C4-2B (cell line): ENCODE results near the gene OSBPL8.

Experiments used
- ZFX ChIP-seq: fragments of 450-650 bp; IDR thresholded peaks from 2 replicates; pipeline ENCODE4 v1.6.1; 2017
- TF ChIP-seq, protein P1 (sequence below): fragments of 450-650 bp; conservative IDR thresholded peaks from 2 replicates; pipeline ENCODE4 v1.5.1; 2017; ENCODE audit warnings: mild to moderate bottlenecking

DNA sequence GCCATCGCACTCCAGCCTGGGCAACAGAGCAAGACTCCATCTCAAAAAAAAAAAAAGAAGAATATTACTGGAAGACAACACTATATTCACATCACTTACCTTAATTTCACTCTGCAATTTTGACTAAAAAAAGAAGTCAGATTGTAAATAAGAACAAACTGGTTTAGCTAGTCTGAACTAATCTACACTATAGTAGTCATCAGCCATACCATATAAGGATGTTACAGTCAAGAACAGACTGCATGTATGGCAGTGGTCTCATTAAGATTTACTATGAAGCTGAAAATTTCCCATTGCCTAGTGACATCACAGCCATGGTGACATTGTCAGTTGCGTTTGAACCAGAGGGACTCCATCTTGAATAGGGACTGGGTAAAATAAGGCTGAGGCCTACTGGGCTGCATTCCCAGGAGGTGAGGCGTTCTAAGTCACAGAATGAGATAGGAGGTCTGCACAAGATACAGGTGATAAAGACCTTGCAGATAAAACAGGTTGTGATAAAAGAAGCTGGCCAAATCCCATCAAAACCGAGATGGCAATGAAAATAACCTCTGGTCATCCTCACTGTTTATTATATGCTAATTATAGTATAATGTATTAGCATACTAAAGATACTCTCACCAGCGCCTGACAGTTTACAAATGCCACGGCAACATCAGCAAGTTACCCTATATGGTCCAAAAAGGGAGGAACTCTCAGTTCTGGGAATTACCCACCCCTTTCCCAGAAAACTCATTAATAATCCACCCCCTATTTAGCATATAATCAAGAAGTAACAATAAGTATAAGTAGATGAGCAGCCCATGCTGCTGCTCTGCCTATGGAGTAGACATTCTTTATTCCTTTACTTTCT, 51.2 kb downstream of the OSBPL8 start:
- TF ChIP-seq, protein P1, sequence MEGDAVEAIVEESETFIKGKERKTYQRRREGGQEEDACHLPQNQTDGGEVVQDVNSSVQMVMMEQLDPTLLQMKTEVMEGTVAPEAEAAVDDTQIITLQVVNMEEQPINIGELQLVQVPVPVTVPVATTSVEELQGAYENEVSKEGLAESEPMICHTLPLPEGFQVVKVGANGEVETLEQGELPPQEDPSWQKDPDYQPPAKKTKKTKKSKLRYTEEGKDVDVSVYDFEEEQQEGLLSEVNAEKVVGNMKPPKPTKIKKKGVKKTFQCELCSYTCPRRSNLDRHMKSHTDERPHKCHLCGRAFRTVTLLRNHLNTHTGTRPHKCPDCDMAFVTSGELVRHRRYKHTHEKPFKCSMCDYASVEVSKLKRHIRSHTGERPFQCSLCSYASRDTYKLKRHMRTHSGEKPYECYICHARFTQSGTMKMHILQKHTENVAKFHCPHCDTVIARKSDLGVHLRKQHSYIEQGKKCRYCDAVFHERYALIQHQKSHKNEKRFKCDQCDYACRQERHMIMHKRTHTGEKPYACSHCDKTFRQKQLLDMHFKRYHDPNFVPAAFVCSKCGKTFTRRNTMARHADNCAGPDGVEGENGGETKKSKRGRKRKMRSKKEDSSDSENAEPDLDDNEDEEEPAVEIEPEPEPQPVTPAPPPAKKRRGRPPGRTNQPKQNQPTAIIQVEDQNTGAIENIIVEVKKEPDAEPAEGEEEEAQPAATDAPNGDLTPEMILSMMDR: no peak
- TF ChIP-seq ZFX: no peak
